AG10803 (cell line): Measurements from ENCODE around the gene SLC45A1.

ENCODE experiments used
- DNase-seq: peaks from one replicate; pipeline ENCODE4 v3.0.0; 2010; ENCODE audit warnings: low read depth
- H3K4me3 ChIP-seq: 2 replicates; pipeline ENCODE4 v1.5.1; 2011; ENCODE audit warnings: mild to moderate bottlenecking, low read length, control low read depth
- TF ChIP-seq, protein P1 (sequence below): conservative IDR thresholded peaks from 2 replicates; pipeline ENCODE4 v1.5.1; 2011; ENCODE audit warnings: mild to moderate bottlenecking, low read length, control low read depth, inconsistent platforms

Gene SLC45A1

DNA sequence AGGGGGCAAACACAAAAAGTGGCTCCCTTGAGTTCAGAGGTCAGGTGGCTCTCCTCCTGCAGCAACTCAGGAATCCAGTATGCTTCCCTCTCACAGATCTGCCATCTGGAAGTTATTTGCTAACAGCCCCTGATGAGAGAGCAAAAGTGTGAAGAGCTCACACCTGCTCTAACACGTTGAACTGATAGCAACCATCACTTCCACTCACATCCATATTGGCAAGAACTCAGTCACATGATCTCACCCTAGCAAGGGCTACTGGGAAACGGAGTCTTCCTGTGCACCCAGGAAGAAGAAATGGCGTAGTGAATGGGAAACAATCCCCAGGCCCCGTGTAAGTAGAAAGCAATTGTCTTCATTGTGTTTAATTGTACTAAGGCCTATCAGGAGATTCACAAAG is 20.7 kb upstream of the SLC45A1 start:
- H3K4me3 ChIP-seq: no peak overlapping the region
- no peak for DNase-seq
- TF ChIP-seq, protein P1, sequence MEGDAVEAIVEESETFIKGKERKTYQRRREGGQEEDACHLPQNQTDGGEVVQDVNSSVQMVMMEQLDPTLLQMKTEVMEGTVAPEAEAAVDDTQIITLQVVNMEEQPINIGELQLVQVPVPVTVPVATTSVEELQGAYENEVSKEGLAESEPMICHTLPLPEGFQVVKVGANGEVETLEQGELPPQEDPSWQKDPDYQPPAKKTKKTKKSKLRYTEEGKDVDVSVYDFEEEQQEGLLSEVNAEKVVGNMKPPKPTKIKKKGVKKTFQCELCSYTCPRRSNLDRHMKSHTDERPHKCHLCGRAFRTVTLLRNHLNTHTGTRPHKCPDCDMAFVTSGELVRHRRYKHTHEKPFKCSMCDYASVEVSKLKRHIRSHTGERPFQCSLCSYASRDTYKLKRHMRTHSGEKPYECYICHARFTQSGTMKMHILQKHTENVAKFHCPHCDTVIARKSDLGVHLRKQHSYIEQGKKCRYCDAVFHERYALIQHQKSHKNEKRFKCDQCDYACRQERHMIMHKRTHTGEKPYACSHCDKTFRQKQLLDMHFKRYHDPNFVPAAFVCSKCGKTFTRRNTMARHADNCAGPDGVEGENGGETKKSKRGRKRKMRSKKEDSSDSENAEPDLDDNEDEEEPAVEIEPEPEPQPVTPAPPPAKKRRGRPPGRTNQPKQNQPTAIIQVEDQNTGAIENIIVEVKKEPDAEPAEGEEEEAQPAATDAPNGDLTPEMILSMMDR: no peak

DNA sequence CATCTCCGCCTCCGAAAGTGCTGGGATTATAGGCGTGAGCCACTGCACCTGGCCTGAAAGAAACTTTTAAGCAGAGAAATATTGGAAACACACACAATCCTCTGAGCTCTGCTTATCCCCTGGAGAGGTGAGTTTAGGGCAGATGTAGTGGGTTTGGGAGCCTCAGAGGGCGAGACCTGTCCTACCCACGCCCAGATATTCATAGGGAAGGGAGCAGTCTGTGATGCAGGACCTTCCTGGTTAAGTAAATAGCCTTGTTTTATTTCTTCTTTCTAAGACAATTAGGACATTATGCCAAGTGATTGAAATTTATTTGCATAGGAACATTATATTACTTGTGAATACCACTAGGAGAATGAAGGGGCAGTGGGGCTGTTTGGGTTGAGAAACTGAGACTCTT is 18.0 kb upstream of the SLC45A1 start:
- no peak overlapping the region for H3K4me3 ChIP-seq
- no peak for DNase-seq
- TF ChIP-seq, protein P1: no peak

DNA sequence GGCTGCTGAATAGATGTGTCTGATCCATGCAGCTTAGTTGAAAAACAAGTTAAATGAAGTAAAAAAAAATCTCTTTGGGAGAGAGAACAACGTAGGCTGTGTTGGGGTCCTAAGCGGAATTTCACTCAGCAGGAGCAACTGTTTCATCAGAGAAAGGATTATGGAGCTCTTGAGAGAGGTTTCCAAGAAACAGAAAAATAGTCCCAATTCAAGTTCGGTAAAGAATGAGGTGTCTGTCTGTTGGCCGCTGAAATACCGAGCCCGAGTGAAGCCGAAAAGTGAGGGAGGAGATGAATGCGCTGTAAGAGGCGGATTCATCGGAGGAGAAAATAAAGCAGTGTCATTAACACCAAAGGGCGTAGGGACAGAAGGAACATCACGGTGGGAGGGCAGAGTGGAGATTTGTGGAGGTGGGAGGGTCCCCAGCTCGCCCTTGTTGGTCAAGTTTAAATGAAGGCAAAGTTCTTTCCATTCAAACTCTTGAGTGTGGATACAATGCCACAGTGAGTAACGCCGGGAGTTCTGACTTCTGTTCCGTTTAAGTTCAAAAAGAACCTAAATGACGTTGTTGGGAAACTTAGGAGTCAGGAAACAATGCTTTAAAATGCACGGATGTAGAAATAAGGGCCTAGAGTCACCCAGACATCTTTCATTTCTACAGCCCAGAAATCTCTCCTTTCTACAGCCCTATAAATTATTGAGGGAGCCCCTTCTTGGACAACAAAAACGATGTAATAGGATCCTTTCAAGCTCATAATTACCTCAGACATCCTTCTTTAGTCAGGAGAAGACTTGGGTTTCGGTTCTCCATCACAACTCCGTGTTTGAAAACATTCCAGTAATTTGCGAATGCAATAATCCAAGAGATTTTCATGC is 15.6 kb upstream of the SLC45A1 start:
- DNase-seq: no peak
- no peak overlapping the region for H3K4me3 ChIP-seq
- TF ChIP-seq, protein P1: no peak

DNA sequence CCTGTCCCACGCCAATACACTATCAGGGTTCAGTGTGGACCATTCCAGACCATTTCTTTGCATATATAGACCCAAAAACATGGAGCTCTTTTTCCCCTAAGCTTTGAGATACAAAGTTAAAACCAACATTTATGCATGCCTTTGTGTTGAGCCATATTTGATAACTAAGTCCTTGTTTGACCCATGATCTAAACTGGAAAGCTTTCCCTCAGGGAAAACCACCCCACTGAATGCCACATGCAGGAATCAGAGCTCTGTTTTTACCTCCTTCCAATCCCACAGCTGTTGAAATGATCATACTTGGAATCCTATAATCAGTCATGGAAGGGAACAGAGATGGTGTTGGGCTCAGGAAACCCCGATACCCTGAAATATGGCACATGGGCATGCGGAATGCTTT is 14.8 kb upstream of the SLC45A1 start:
- TF ChIP-seq, protein P1: no peak
- H3K4me3 ChIP-seq: no peak overlapping the region
- peak; percentile 22 for DNase-seq

DNA sequence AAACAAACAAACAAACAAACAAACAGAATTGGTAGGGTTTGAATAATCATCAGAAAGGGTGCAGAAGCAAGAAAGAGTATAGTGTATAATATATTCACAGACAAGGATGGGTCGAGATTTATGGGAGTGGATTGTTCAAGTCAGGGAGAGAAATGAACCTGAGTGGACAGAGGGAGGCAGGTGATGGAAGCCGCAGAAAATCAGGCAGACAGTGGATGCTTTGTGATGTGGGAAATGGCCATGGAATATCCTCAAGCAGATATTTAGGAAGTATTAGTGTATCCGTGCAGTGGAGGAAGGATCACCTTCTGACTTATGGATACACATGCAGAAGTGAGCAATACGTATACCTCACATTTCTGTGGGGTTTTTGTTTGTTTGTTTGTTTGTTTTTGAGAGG is 14.0 kb upstream of the SLC45A1 start:
- DNase-seq: no peak
- H3K4me3 ChIP-seq: no peak overlapping the region
- TF ChIP-seq, protein P1: no peak

DNA sequence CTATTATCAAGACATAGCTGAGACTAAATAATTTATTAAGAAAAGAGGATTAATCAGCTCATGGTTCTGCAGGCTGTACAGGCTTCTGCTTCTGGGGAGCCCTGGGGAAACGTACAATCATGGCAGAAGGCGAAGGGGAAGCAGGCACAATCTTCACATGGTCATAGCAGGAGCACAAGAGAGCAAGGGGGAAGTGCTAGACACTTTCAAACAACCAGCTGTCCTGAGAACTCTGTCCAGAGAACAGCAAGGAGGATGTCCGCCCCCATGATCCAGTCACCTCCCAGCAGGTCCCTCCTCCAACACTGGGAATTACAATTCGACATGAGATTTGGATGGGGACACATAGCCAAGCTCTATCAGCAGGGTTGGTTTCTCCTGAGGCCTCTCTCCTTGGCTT is 10.3 kb upstream of the SLC45A1 start:
- H3K4me3 ChIP-seq: no peak overlapping the region
- TF ChIP-seq, protein P1: no peak
- no peak for DNase-seq

DNA sequence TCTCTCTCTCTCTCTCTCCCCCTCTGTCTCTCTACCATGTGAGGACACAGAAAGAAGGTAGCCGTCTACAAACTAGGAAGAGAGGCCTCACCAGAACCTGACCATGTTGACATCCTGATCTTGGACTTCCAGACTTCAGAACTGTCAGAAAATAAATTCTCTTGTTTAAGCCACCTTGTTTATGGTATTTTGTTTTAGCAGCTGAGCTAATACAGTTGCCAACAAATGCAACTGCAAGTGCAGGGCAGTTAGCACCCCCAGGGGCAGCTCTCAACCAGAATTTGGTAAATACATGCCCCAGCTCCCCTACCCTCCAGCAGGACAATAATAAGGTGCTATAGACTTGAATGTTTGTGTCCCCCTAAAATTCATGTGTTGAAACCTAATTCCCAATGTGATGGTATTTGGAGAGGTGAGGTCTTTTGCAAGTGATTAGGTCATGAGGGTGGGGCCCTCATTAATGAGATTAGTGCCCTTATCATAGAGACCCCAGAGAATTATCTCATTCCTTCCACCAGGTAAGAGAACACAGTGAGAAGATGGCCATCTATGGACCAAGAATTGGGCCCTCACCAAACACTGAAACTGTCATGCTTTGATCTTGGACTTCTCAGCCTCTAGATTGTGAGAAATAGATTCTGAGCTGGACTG is 6.7 kb upstream of the SLC45A1 start:
- TF ChIP-seq, protein P1: no peak
- no peak overlapping the region for H3K4me3 ChIP-seq
- no peak for DNase-seq
